Measurements from ENCODE around the gene TYW1B. TPM values are rescaled to one million over a fixed set of nuclear protein-coding genes. Genes with fewer than 3 reads are reported as not detected.
"Not testable (repeated sequence)": the region's sequence is repeated elsewhere in the genome, so short reads cannot be mapped to it uniquely, and the experiment has no call there.

Gene TYW1B
- total RNA-seq, 4 donors from 2014 or later, result 2.4 to 7.1 (median 6.1) TPM

DNA sequence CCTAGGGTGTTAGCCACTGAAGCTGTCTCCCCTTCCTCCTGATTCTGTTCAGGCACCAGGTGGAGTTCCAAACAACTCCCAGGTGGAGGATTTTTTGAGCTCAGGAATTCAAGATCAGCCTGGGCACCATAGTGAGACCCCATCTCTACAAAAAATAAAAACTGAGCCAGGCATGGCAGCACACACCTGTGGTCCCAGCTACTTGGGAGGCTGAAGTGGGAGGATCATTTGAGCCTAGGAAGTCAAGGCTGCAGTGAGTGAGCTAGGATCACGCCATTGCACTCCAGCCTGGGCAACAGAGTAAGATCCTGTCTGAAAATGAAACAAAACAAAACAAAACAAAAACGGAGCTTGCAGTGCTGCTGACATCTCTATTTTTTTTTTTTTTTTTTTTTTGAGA lies 287.1 kb downstream of the TYW1B start:
- Histone ChIP-seq H3K4me3 (no peak overlapping the region), H3K36me3 (no peaks in the 10 kb centered on the region), H3K27ac (no peak overlapping the region), H3K9me3 (no peaks in the 10 kb centered on the region), H3K27me3 (no peaks in the 10 kb centered on the region), H3K4me1 (peaks cover 0 to 4% (median 0%) of the 10 kb centered on the region in 4 donors)
- TF ChIP-seq EP300 (IDR thresholded peaks at IDR 0.05) (no peak), POLR2A (IDR thresholded peaks at IDR 0.05) (no peak)
- TF ChIP-seq, protein P1, sequence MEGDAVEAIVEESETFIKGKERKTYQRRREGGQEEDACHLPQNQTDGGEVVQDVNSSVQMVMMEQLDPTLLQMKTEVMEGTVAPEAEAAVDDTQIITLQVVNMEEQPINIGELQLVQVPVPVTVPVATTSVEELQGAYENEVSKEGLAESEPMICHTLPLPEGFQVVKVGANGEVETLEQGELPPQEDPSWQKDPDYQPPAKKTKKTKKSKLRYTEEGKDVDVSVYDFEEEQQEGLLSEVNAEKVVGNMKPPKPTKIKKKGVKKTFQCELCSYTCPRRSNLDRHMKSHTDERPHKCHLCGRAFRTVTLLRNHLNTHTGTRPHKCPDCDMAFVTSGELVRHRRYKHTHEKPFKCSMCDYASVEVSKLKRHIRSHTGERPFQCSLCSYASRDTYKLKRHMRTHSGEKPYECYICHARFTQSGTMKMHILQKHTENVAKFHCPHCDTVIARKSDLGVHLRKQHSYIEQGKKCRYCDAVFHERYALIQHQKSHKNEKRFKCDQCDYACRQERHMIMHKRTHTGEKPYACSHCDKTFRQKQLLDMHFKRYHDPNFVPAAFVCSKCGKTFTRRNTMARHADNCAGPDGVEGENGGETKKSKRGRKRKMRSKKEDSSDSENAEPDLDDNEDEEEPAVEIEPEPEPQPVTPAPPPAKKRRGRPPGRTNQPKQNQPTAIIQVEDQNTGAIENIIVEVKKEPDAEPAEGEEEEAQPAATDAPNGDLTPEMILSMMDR (IDR thresholded peaks at IDR 0.05), result no peak
- no peak for DNase-seq (ENCODE audit: low spot score in 2 of 2)
- WGBS, 2 donors, result 65 to 74% methylated on average over 2 of the region's 2 CpGs

DNA sequence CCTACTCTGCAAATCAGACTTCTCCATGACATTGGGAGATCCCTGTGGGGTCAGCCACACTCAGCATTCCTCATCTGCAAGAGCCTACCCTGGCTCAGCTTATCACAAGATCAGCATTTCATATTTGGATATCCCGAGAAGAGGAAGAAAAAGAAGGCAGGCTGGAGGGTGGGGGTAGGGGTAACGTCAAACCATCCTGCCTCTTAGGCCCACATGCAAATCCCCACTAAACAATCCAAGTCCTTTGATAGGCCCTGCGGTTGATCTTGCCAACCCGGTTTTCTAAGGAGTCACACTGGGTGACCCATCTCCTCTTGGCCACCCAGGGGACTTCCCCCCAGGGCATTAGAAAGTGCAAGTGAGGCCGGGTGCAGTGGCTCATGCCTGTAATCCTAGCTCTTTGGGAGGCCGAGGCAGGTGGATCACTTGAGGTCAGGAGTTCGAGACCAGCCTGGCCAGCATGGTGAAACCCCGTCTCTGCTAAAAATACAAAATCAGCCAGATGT lies 287.8 kb downstream of the TYW1B start:
- Histone ChIP-seq H3K27ac (peak overlapping the region in 2 of 4 donors; percentile 30 to 65), H3K4me3 (no peak overlapping the region), H3K9me3 (no peaks in the 10 kb centered on the region), H3K4me1 (peaks cover 0 to 4% (median 0%) of the 10 kb centered on the region in 4 donors), H3K36me3 (no peaks in the 10 kb centered on the region), H3K27me3 (no peaks in the 10 kb centered on the region)
- DNase-seq (ENCODE audit: low spot score in 2 of 2), result no peak
- 69 to 71% methylated on average over 8 of the region's 8 CpGs for WGBS, 2 donors
- TF ChIP-seq, protein P1 (IDR thresholded peaks at IDR 0.05), result no peak
- TF ChIP-seq POLR2A (IDR thresholded peaks at IDR 0.05) (no peak), EP300 (IDR thresholded peaks at IDR 0.05) (no peak)

DNA sequence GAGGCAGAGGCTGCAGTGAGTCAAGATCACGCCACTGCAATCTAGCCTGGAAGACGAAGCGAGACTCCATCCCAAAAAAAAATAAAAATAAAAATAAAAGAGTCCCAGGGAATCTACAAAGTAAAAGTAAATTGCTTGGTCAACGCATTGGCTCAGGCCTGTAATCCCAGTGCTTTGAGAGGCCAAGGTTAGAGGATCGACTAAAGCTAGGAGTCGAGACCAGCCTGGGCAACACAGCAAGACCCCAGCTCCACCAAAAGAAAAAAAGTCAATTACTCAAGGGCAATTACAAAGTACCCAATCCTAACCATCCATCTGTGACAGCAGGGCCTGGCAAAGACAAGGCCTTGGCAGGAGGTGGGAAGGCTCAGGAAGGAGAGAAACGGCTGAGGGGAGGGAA lies 288.3 kb downstream of the TYW1B start:
- Histone ChIP-seq H3K27me3 (no peaks in the 10 kb centered on the region), H3K4me1 (peaks cover 0 to 4% (median 0%) of the 10 kb centered on the region in 4 donors), H3K4me3 (no peak overlapping the region), H3K36me3 (no peaks in the 10 kb centered on the region), H3K9me3 (no peaks in the 10 kb centered on the region), H3K27ac (peak overlapping the region in 2 of 4 donors; percentile 32 to 65)
- 90 to 92% methylated on average over 7 of the region's 7 CpGs for WGBS, 2 donors
- no peak for DNase-seq (ENCODE audit: low spot score in 2 of 2)
- no peak for TF ChIP-seq POLR2A (IDR thresholded peaks at IDR 0.05)

DNA sequence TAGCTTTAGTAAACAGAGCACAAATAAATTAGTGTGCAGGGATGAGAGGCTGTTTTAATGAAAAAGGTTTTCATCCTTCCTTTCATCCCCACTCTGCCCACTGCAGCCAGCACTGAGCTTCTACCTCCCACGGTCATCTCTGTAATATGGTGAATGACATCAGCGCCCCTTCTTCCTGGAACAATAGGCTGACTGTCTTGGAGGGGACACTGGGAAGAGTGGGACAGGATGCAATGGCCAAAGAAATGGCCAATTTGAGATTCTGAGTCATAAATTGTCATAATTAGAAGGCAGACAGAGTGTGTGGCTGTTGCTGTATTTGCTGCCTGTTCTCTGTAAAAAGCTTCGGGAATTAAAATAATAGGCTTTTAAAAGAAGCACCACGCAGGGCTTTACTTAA lies 289.1 kb downstream of the TYW1B start:
- Histone ChIP-seq H3K27me3 (no peaks in the 10 kb centered on the region), H3K27ac (peak overlapping the region in 2 of 4 donors; percentile 65 to 70), H3K4me3 (no peak overlapping the region), H3K4me1 (peaks cover 0 to 4% (median 0%) of the 10 kb centered on the region in 4 donors), H3K36me3 (no peaks in the 10 kb centered on the region), H3K9me3 (no peaks in the 10 kb centered on the region)
- 39 to 41% methylated on average over 4 of the region's 4 CpGs for WGBS, 2 donors
- no peak for DNase-seq (ENCODE audit: low spot score in 2 of 2)
- TF ChIP-seq POLR2A (IDR thresholded peaks at IDR 0.05) (no peak), EP300 (IDR thresholded peaks at IDR 0.05) (peak in 1 of 2 donors; percentile 47)
- TF ChIP-seq, protein P1 (IDR thresholded peaks at IDR 0.05), result no peak

DNA sequence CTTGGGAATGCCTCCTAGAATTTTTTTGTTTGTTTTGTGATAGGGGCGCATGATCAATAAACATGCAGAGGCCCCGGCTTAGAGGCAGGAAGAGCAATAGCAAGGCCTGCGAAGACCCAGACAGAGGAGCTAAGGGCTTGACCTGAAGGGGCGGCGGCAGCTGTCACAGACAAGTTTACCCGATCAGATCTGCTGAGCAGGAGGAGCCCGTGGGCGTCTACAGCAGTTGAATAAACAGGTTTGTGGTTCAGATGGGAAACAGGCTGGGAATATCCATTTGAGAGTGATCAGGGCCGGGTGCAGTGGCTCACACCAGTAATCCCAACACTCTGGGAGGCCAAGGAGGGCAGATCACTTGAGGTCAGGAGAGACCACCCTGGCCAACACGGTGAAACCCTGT lies 289.9 kb downstream of the TYW1B start:
- H3K36me3 ChIP-seq, result no peaks in the 10 kb centered on the region
- no peak overlapping the region for H3K4me3 ChIP-seq
- H3K9me3 ChIP-seq, result no peaks in the 10 kb centered on the region
- H3K4me1 ChIP-seq, result peaks cover 0 to 4% (median 0%) of the 10 kb centered on the region in 4 donors
- no peak for DNase-seq (ENCODE audit: low spot score in 2 of 2)
- H3K27me3 ChIP-seq, result no peaks in the 10 kb centered on the region
- H3K27ac ChIP-seq, result peak overlapping the region in 2 of 4 donors; percentile 65 to 70
- WGBS, 2 donors, result 59 to 65% methylated on average over 10 of the region's 10 CpGs
- TF ChIP-seq POLR2A (IDR thresholded peaks at IDR 0.05) (no peak), EP300 (IDR thresholded peaks at IDR 0.05) (no peak)
- TF ChIP-seq, protein P1 (IDR thresholded peaks at IDR 0.05), result no peak

DNA sequence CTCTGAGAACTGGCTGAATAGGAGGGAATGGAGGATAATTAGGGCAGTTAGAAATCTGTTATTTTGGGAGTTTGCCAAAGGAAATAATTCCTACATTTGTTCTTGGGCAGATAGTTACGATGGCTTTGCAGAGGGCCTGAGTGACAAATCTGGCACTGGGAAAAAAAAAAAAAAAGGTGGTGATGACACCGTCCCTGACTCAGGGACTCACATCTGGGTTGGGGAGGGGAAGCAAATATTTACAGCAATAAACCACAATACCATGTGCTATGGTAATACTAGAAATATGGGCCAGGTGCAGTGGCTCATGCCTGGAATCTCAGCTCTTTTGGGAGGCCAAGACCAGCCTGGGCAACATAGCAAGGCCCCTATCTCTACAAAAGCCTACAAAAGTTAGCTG lies 292.0 kb downstream of the TYW1B start:
- H3K27ac ChIP-seq; H3K36me3 ChIP-seq; H3K4me3 ChIP-seq; H3K9me3 ChIP-seq; H3K4me1 ChIP-seq; DNase-seq (ENCODE audit: low spot score in 2 of 2); H3K27me3 ChIP-seq: not testable (repeated sequence)
- 14 to 44% methylated on average over 2 of the region's 2 CpGs for WGBS, 2 donors

DNA sequence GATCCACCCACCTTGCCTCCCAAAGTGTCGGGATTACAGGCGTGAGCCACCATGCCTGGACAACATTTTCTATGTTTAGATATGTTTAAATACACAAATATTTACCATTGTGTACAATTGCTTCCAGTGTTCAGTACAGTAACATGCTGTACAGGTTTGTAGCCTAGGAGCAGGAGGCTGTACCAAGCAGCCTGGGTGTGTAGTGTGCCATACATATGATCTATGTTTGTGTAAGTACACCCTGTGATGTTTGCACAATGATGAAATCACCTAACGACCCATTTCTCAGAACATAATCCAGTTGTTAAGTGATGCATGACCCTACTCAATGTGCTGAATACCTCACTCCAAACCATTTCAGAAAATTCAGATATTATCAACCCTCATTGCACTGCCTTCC lies 297.0 kb downstream of the TYW1B start:
- not testable (repeated sequence) for H3K36me3 ChIP-seq; H3K4me3 ChIP-seq; H3K27me3 ChIP-seq; DNase-seq (ENCODE audit: low spot score in 2 of 2); H3K4me1 ChIP-seq; H3K9me3 ChIP-seq; H3K27ac ChIP-seq
- WGBS, 2 donors, result 100% methylated on average over 2 of the region's 3 CpGs; no CpG with 5 or more reads in 1 of the 2 donors

All from tibial nerve (tissue), 4 donors.